MCF 10A (cell line): ENCODE data around the gene NATD1. TPM values are rescaled to one million over a fixed set of nuclear protein-coding genes. Genes with fewer than 3 reads are reported as not detected.

ENCODE experiments used
- BruUV-seq: library from RNA; stranded (reverse); fragments of 400-500 nt; replicated peaks from 2 replicates; lab custom pipeline; 2021; lab: Mats Ljungman, UMichigan
- CTCF ChIA-PET: fragments of 300-600 bp; sonication (Branson Sonifier 250); formaldehyde crosslinking; extraction: SDS; loops from one replicate; lab custom pipeline; 2021; ENCODE audit warnings: antibody characterized with exemption, inconsistent platforms; lab: Yijun Ruan, JAX
- POLR2A ChIA-PET: fragments of 300-600, 350-650 bp; sonication (Branson Sonifier 250); formaldehyde crosslinking; extraction: SDS; loops from one replicate; lab custom pipeline; 2020; ENCODE audit warnings: antibody characterized with exemption, inconsistent platforms; lab: Yijun Ruan, JAX
- DNase-seq: peaks from one replicate; pipeline ENCODE4 v3.0.0-alpha.2; 2018; ENCODE audit not compliant: unreplicated experiment
- H3K27ac Mint-ChIP-seq: one replicate; pipeline ENCODE4 v1.8.0; 2022; ENCODE audit warnings: mild to moderate bottlenecking, low read depth, mixed read lengths; ENCODE audit not compliant: unreplicated experiment
- H3K27me3 Mint-ChIP-seq: one replicate; pipeline ENCODE4 v1.8.0; 2022; ENCODE audit warnings: mixed read lengths; ENCODE audit not compliant: insufficient read depth, unreplicated experiment
- H3K36me3 Mint-ChIP-seq: one replicate; pipeline ENCODE4 v1.8.0; 2022; ENCODE audit warnings: mild to moderate bottlenecking, moderate library complexity, mixed read lengths; ENCODE audit not compliant: insufficient read depth, unreplicated experiment
- H3K4me1 Mint-ChIP-seq: one replicate; pipeline ENCODE4 v1.8.0; 2022; ENCODE audit warnings: mixed read lengths; ENCODE audit not compliant: insufficient read depth, unreplicated experiment
- H3K4me3 Mint-ChIP-seq: one replicate; pipeline ENCODE4 v1.8.0; 2022; ENCODE audit warnings: mild to moderate bottlenecking, moderate library complexity, mixed read lengths; ENCODE audit not compliant: unreplicated experiment
- H3K9me3 Mint-ChIP-seq: one replicate; pipeline ENCODE4 v1.8.0; 2022; ENCODE audit warnings: mixed read lengths; ENCODE audit not compliant: unreplicated experiment
- CTCF ChIP-seq: fragments of 200-600 bp; IDR thresholded peaks from one replicate; pipeline ENCODE4 v1.8.0; 2022; ENCODE audit warnings: antibody characterized with exemption, mild to moderate bottlenecking; ENCODE audit not compliant: unreplicated experiment
- intact Hi-C: fragments of 100-400 bp; cut with micrococcal nuclease; formaldehyde crosslinking; loops from 2 replicates; pipeline ENCODE4 v1.14.1; 2022
- total RNA-seq: library from RNA; stranded (reverse); gene quantifications from 2 replicates; pipeline ENCODE4 v1.2.3, GENCODE V29; 2022

The NATD1 gene
- total RNA-seq, 1 experiment from 2014 or later: 2.3 TPM

GRCh38 chr17:21208352-21208751 is 44.9 kb downstream of the NATD1 start:
- TF ChIP-seq CTCF: no peak
- intact Hi-C loops: no loop called here
- no peak for DNase-seq
- H3K36me3 Mint-ChIP-seq: peaks cover 28% of the 10 kb centered on the region
- H3K27me3 Mint-ChIP-seq: no peaks in the 10 kb centered on the region
- H3K4me1 Mint-ChIP-seq: peaks cover 18% of the 10 kb centered on the region
- CTCF ChIA-PET: interaction anchor here (0.6 kb wide), 1 partner anchor 22 kb away, joined by 3 read pairs; no protein-coding TSS in a partner anchor
- no peak overlapping the region for H3K27ac Mint-ChIP-seq
- POLR2A ChIA-PET: no interaction called here
- H3K4me3 Mint-ChIP-seq: no peak overlapping the region
- BruUV-seq: no TSS peak
- no peaks in the 10 kb centered on the region for H3K9me3 Mint-ChIP-seq

- CTCF ChIA-PET: no interaction called here
- Mint-ChIP-seq H3K9me3 (no peaks in the 10 kb centered on the region), H3K4me1 (peaks cover 4% of the 10 kb centered on the region), H3K27ac (no peak overlapping the region), H3K36me3 (peaks cover 28% of the 10 kb centered on the region), H3K4me3 (no peak overlapping the region), H3K27me3 (no peaks in the 10 kb centered on the region)
- BruUV-seq: no TSS peak
- no peak for TF ChIP-seq CTCF
- intact Hi-C loops: no loop called here
- POLR2A ChIA-PET: interaction anchor here (1.5 kb wide), 1 partner anchor 8 kb away, joined by 5 read pairs; no protein-coding TSS in a partner anchor
- no peak for DNase-seq
These were observed 48.3 kb downstream of the NATD1 start for GRCh38 chr17:21204935-21205334.

GRCh38 chr17:21202512-21202911 is 50.7 kb downstream of the NATD1 start:
- no peak for DNase-seq
- Mint-ChIP-seq H3K27me3 (no peaks in the 10 kb centered on the region), H3K9me3 (no peaks in the 10 kb centered on the region), H3K4me3 (no peak overlapping the region), H3K36me3 (peaks cover 33% of the 10 kb centered on the region), H3K4me1 (peaks cover 4% of the 10 kb centered on the region), H3K27ac (no peak overlapping the region)
- intact Hi-C loops: no loop called here
- no TSS peak for BruUV-seq
- ChIA-PET CTCF (no interaction called here), POLR2A (interaction anchor here (0.6 to 1.6 kb wide), 2 partner anchors 11 to 68 kb away, joined by 3 to 6 read pairs; partner anchors contain the start of gene TMEM11)
- no peak for TF ChIP-seq CTCF

- ChIA-PET POLR2A (interaction anchor here (1.6 kb wide), 1 partner anchor 12 kb away, joined by 6 read pairs; the partner anchor contains the start of gene TMEM11), CTCF (interaction anchor here (0.6 kb wide), 2 partner anchors 10 to 14 kb away, joined by 3 read pairs; no protein-coding TSS in a partner anchor)
- no peaks in the 10 kb centered on the region for H3K27me3 Mint-ChIP-seq
- no peak for TF ChIP-seq CTCF
- H3K4me1 Mint-ChIP-seq: peaks cover 4% of the 10 kb centered on the region
- no peak for DNase-seq
- peaks cover 33% of the 10 kb centered on the region for H3K36me3 Mint-ChIP-seq
- no peaks in the 10 kb centered on the region for H3K9me3 Mint-ChIP-seq
- H3K4me3 Mint-ChIP-seq: no peak overlapping the region
- no TSS peak for BruUV-seq
- intact Hi-C loops: no loop called here
- H3K27ac Mint-ChIP-seq: no peak overlapping the region
These were observed 51.3 kb downstream of the NATD1 start for GRCh38 chr17:21201874-21202273.
